ENCODE results near the gene NUTM1. TPM values are rescaled to one million over a fixed set of nuclear protein-coding genes. Genes with fewer than 3 reads are reported as not detected.
A peak's percentile ranks its signal among the peaks of the same experiment; 100 is the strongest.
"Not testable (repeated sequence)": the region's sequence is repeated elsewhere in the genome, so short reads cannot be mapped to it uniquely, and the experiment has no call there.

NUTM1 gene
- total RNA-seq, 1 donor from 2014 or later, result not detected

DNA sequence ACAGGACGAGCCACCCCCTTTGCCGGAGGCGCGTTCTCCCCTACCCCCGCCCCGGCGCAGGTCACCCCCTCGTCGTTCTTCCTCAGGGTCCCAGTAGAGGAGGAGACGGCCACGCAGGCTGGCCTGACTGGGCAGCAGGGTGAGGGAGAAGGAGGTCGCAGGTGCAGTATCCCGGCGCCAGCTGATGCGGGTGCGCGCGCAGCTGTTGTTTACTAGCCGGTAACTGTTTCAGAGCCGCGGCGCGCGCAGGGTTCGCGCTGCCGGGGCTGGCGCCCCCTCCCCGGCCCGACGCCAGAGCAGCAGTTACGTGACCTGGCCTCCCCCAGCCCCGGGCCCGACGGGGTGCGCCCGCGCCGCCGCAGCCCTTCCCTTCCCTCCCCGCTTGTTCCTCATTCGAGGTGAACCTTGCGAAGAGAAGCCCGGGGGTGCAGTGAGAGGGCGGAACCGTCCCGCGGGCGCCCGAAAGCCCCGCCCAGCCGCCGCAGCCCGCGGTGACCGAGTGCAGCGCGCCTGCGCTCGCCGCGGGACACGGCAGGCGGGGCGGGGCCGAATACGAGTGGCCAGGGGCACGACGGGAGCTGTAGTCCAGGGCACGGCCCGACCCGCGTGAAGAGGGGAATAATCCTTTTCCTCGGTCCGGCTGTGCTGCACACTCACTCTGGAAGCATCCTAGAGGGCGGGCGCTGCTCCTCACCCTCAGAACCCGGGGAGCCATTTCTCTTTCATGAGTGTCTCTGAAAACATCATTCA is 5.4 kb upstream of the NUTM1 start, which contains the start of gene SLC12A6:
Gene SLC12A6, minus strand, starts transcription at position 225 of the 750 bp plus-strand sequence. CDS start 1,101 bp downstream, outside the sequence.
- TF ChIP-seq, protein P1, sequence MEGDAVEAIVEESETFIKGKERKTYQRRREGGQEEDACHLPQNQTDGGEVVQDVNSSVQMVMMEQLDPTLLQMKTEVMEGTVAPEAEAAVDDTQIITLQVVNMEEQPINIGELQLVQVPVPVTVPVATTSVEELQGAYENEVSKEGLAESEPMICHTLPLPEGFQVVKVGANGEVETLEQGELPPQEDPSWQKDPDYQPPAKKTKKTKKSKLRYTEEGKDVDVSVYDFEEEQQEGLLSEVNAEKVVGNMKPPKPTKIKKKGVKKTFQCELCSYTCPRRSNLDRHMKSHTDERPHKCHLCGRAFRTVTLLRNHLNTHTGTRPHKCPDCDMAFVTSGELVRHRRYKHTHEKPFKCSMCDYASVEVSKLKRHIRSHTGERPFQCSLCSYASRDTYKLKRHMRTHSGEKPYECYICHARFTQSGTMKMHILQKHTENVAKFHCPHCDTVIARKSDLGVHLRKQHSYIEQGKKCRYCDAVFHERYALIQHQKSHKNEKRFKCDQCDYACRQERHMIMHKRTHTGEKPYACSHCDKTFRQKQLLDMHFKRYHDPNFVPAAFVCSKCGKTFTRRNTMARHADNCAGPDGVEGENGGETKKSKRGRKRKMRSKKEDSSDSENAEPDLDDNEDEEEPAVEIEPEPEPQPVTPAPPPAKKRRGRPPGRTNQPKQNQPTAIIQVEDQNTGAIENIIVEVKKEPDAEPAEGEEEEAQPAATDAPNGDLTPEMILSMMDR (IDR thresholded peaks at IDR 0.05), result no peak
- Histone ChIP-seq H3K4me1 (peaks cover 10 to 25% of the 10 kb centered on the region in 2 donors), H3K27ac (peak within 1 kb of the TSS; percentile 74 to 90), H3K4me3 (peak within 1 kb of the TSS; percentile 71 to 99), H3K27me3 (no peaks in the 10 kb centered on the region), H3K36me3 (peaks cover 3 to 8% of the 10 kb centered on the region in 2 donors), H3K9me3 (no peaks in the 10 kb centered on the region)
- peak; percentile 59 to 95 for DNase-seq (ENCODE audit: low spot score in 2 of 2)
- intact Hi-C loops (cut with DNase I), result loop anchor here (2.0 to 5.0 kb wide), 3 partner anchors 17 to 250 kb away; partner anchors contain the start of gene EMC4

DNA sequence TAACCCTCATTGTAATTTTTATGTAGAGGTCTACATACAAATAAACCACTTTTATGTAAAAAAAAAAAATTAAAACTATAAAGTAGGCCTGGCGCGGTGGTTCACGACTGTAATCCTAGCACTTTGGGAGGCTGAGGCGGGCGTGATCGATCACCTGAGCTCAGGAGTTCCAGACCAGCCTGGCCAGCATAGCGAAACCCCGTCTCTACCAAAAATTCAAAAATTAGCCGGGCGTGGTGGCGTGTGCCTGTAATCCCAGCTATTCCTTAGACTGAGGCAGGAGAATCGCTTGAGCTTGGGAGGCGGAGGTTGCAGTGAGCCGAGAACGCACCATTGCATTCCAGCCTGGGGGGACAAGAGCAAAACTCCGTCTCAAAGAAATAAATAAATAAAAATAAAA is 4.8 kb upstream of the NUTM1 start:
- Histone ChIP-seq H3K36me3 (peaks cover 3 to 8% of the 10 kb centered on the region in 2 donors), H3K4me3 (peak overlapping the region; percentile 71 to 99), H3K9me3 (no peaks in the 10 kb centered on the region), H3K27ac (peak overlapping the region; percentile 74 to 90), H3K27me3 (no peaks in the 10 kb centered on the region), H3K4me1 (peaks cover 10 to 22% of the 10 kb centered on the region in 2 donors)
- no peak for DNase-seq (ENCODE audit: low spot score in 2 of 2)
- intact Hi-C loops (cut with DNase I), result loop anchor here (2.0 to 5.0 kb wide), 2 partner anchors 114 to 249 kb away; partner anchors contain the start of gene EMC4
- TF ChIP-seq, protein P1 (IDR thresholded peaks at IDR 0.05), result no peak

DNA sequence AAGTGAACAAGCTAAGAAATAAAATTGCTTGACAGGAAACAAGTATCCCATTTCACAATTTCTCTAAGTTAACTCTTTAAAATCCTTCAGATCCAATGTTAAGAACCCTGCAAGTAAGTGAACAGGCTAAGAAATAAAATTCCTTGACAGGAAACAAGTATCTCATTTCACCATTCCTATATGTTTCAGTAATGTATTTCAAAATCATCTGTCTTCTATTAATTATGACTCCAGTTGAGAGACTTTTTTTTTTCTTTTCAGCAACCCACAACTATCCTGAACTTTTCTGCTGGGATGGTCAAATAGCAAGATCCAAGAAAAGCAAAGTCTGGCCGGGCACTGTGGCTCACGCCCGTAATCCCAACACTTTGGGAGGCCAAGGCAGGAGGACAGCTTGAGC is 3.2 kb upstream of the NUTM1 start:
- Histone ChIP-seq H3K4me3 (no peak overlapping the region), H3K9me3 (no peaks in the 10 kb centered on the region), H3K4me1 (peaks cover 10 to 15% of the 10 kb centered on the region in 2 donors), H3K27me3 (no peaks in the 10 kb centered on the region), H3K36me3 (peaks cover 3 to 8% of the 10 kb centered on the region in 2 donors), H3K27ac (no peak overlapping the region)
- TF ChIP-seq, protein P1 (IDR thresholded peaks at IDR 0.05), result no peak
- intact Hi-C loops (cut with DNase I), result loop anchor here (2.0 to 10.0 kb wide), 4 partner anchors 115 to 285 kb away; partner anchors contain the start of genes EMC4, EMC7 and PGBD4
- DNase-seq (ENCODE audit: low spot score in 2 of 2), result no peak

DNA sequence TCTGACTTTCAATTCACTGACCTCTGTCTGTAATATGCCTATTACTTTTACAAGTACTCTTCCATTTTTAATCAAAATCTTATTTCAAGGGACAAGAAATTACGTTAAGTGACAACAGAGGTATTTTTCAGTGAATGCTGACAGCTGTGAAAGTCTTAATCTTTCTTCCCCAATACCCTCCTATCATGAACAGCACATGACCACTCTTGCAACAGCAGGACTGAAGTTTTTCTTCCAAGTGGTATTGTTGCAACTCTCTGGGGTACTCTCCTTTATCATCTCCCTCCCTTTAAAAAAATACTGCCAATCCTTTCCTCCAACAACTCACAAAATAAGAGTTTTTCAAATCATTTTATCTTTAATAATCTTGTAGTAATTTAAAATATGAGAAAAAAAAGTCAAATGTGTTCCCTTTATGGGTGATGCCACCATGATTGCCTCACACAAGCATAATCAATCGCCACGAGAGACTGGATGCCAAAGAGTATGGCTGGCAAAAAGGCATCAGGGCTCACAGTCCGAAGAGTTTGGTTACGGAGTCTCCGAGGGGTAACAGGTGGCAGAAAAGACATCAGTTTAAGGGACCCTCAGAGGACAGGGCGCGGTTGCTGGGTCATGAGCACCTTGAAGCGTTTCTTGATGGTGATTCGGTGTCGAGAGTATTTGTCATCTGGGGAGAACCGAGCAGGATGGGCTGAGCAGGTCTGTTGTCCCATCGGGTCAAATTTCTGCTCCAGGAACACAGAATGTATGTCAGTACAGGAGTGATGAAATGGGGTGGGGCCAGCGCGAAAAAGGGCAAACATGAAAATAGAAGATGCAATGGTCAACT is 1.5 kb upstream of the NUTM1 start:
- Histone ChIP-seq H3K27ac (no peak overlapping the region), H3K9me3 (no peaks in the 10 kb centered on the region), H3K36me3 (peaks cover 3 to 8% of the 10 kb centered on the region in 2 donors), H3K4me1 (peaks cover 10 to 13% of the 10 kb centered on the region in 2 donors), H3K4me3 (peak overlapping the region; percentile 67 to 77), H3K27me3 (no peaks in the 10 kb centered on the region)
- TF ChIP-seq, protein P1 (IDR thresholded peaks at IDR 0.05), result no peak
- intact Hi-C loops (cut with DNase I), result loop anchor here (5.0 to 10.0 kb wide), 2 partner anchors 239 to 287 kb away; partner anchors contain the start of genes EMC7 and PGBD4
- DNase-seq (ENCODE audit: low spot score in 2 of 2), result no peak

DNA sequence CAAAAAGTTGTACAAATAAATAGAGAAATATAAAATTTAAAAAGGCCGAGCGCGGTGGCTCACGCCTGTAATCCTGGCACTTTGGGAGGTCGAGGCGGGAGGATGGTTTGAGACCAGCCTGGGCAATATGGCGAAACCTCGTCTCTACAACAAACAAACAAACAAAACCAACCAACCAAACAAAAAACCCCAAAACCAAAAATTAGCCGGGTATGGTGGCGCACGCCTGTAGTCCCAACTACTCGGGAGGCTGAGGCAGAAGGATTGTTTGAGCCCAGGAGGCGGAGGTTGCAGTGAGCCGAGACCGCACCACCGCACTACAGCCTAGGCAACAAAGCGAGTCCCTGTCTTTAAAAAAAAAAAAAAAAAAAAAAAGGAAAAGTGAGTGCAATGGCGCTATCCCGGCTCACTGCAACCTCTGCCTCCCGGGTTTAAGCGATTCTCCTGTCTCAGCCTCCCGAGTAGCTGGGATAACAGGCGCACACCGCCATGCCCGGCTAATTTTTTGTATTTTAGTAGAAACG is 840 bp upstream of the NUTM1 start:
- intact Hi-C loops (cut with DNase I), result loop anchor here (5.0 to 10.0 kb wide), 2 partner anchors 240 to 287 kb away; partner anchors contain the start of genes EMC7 and PGBD4
- H3K27me3 ChIP-seq; DNase-seq (ENCODE audit: low spot score in 2 of 2); H3K36me3 ChIP-seq; H3K9me3 ChIP-seq: not testable (repeated sequence)
- Histone ChIP-seq H3K4me1 (peaks cover 7 to 13% of the 10 kb centered on the region in 2 donors), H3K4me3 (peak overlapping the region; percentile 67 to 77), H3K27ac (peak overlapping the region; percentile 71 to 87)

All from ascending aorta (tissue), 2 donors.